Upper lobe of left lung (tissue), 6 donors: Measurements from ENCODE around the gene CCDC12. TPM values are rescaled to one million over a fixed set of nuclear protein-coding genes. Genes with fewer than 3 reads are reported as not detected.
A peak's percentile ranks its signal among the peaks of the same experiment; 100 is the strongest.

Experiments
- ATAC-seq, 2 donors: fragments of 200-7000 bp; cut with Tn5 transposase; one replicate each; pipeline ENCODE4 v1.9.1; 2022; ENCODE audit warnings: mild to moderate bottlenecking in 2 of 2, moderate library complexity in 2 of 2; ENCODE audit not compliant: low FRiP score in 2 of 2
- DNase-seq, 2 donors: peaks; one replicate each; pipeline ENCODE4 v3.0.0-alpha.2; 2019 to 2020
- H3K27ac ChIP-seq, 4 donors: fragments of 200-600 bp; sonication (generic); one replicate each; pipeline ENCODE4 v1.5.1; 2016 to 2019
- H3K27me3 ChIP-seq, 4 donors: fragments of 200-600 bp; sonication (generic); one replicate each; pipeline ENCODE4 v1.5.1; 2017 to 2019
- H3K36me3 ChIP-seq, 4 donors: fragments of 200-600 bp; sonication (generic); one replicate each; pipeline ENCODE4 v1.5.1; 2016 to 2019
- H3K4me1 ChIP-seq, 4 donors: fragments of 200-600 bp; sonication (generic); one replicate each; pipeline ENCODE4 v1.5.1; 2018 to 2019
- H3K4me3 ChIP-seq, 4 donors: fragments of 200-600 bp; sonication (generic); one replicate each; pipeline ENCODE4 v1.5.1; 2017 to 2019; ENCODE audit warnings: mild to moderate bottlenecking in 2 of 4, moderate library complexity in 1 of 4
- H3K9me3 ChIP-seq, 4 donors: fragments of 200-600 bp; sonication (generic); one replicate each; pipeline ENCODE4 v1.5.1; 2018 to 2019
- CTCF ChIP-seq, 6 experiments: fragments of 450-650 bp in 4 of 6; fragments of 200-600 bp in 2 of 6; sonication (generic) in 2 of 6; IDR thresholded peaks; one replicate each; pipeline ENCODE4 v1.5.1; 2016 to 2019; ENCODE audit warnings: antibody characterized with exemption in 6 of 6
- EP300 ChIP-seq, 4 donors: sonication (generic); formaldehyde crosslinking; IDR thresholded peaks; one replicate each; pipeline ENCODE4 v1.5.1; 2017; ENCODE audit warnings: antibody characterized with exemption in 4 of 4, control low read depth in 2 of 4
- POLR2A ChIP-seq, 4 donors: fragments of 450-650 bp; IDR thresholded peaks; one replicate each; pipeline ENCODE4 v1.5.1; 2016 to 2017; ENCODE audit warnings: antibody characterized with exemption in 4 of 4, mild to moderate bottlenecking in 2 of 4
- POLR2AphosphoS5 ChIP-seq, 2 donors: sonication (generic); formaldehyde crosslinking; IDR thresholded peaks; one replicate each; pipeline ENCODE4 v1.5.1; 2017; ENCODE audit warnings: antibody characterized with exemption in 2 of 2
- WGBS, 2 donors: methylation state at CpG; one replicate each; pipeline ENCODE4 v1.1.5; 2017 to 2018; 5-methylcytosine and 5-hydroxymethylcytosine counted together
- total RNA-seq, 6 donors: library from RNA; depleted of rRNA in 4 of 6; stranded (reverse); fragments of >200 nt in 4 of 6; gene quantifications; one replicate each; pipeline versions ENCODE4 v1.1.0 to v1.2.1, GENCODE V29; 2016 to 2021
- donor health status: DM: no; HTN: no; CAD: no; lungs with moderate emphysema.
- donor health status: DM: no; HTN: yes; CAD: no; lungs with severe emphysema.

Gene CCDC12
- total RNA-seq, 6 donors from 2014 or later: 42.3 to 93.2 (median 69.8) TPM

GRCh38 chr3:46883830-46884185 is 92.7 kb downstream of the CCDC12 start:
- no peak for DNase-seq
- H3K27ac ChIP-seq: peak overlapping the region in 3 of 4 donors; percentile 1 to 87 (median 81)
- peak overlapping the region in 3 of 4 donors; percentile 45 to 64 (median 63) for H3K4me3 ChIP-seq
- no peak for ATAC-seq
- no peaks in the 10 kb centered on the region for H3K9me3 ChIP-seq
- H3K36me3 ChIP-seq: no peaks in the 10 kb centered on the region
- 0 to 66% methylated on average over 1 to 4 of the region's 4 CpGs for WGBS, 2 donors
- peaks cover 20 to 30% (median 27%) of the 10 kb centered on the region in 4 donors for H3K4me1 ChIP-seq
- TF ChIP-seq POLR2AphosphoS5 (IDR thresholded peaks at IDR 0.05) (no peak), POLR2A (IDR thresholded peaks at IDR 0.05) (no peak), EP300 (IDR thresholded peaks at IDR 0.05) (no peak), CTCF (IDR thresholded peaks at IDR 0.05) (no peak)
- H3K27me3 ChIP-seq: peaks cover 0 to 37% (median 20%) of the 10 kb centered on the region in 4 donors

DNA sequence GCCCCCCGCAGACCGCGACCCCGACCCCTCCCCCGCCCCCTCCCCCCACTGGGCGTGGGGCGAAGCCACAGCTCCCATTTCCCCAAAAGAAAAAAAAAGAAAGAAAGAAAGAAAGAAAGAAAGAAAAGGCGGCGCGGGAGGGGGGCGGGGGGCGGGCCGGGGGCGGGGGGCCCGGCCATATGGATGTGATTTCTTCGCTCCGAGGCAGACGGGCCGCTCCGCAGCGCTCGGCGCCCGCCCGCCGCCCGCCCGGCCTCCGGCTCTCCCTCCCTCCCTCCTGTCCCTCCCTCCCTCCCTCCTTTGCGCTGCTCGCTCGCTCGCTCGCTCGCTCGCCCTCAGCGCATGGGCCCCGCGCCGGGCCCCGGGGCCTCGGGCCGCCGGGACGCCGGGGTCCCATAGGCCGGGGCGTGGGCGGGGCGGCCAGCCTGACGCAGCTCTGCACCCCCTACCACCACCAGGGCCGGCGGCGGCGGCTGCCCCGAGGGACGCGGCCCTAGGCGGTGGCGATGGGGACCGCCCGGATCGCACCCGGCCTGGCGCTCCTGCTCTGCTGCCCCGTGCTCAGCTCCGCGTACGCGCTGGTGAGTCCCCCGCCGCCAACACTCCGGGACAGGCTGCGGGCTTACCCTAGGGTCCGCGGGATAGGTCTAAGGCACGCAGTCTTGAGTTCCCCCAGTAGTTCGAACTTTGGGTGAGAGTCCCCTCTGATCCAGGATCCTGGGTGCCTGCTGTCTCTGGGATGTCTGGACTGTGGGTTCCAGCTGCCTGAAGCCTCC is 93.3 kb downstream of the CCDC12 start:
- TF ChIP-seq CTCF (IDR thresholded peaks at IDR 0.05) (peak in 1 of 6 experiments; percentile 5), POLR2A (IDR thresholded peaks at IDR 0.05) (no peak)

GRCh38 chr3:46882377-46883053 is 94.0 kb downstream of the CCDC12 start:
- Histone ChIP-seq H3K4me3 (peak overlapping the region; percentile 34 to 64 (median 54)), H3K27me3 (peaks cover 0 to 37% (median 20%) of the 10 kb centered on the region in 4 donors), H3K36me3 (no peaks in the 10 kb centered on the region), H3K9me3 (no peaks in the 10 kb centered on the region), H3K4me1 (peaks cover 20 to 36% (median 28%) of the 10 kb centered on the region in 4 donors), H3K27ac (peak overlapping the region; percentile 69 to 87 (median 82))
- WGBS, 2 donors: 0% methylated on average over 14 to 56 of the region's 72 CpGs
- TF ChIP-seq POLR2A (IDR thresholded peaks at IDR 0.05): no peak
- no peak for TF ChIP-seq POLR2AphosphoS5 (IDR thresholded peaks at IDR 0.05)
- TF ChIP-seq EP300 (IDR thresholded peaks at IDR 0.05): no peak
- no peak for TF ChIP-seq CTCF (IDR thresholded peaks at IDR 0.05)
- ATAC-seq: peak in 1 of 2 donors; percentile 66
- peak in 1 of 2 donors; percentile 85 for DNase-seq

More for the DNA sequence above, 93.3 kb downstream of the CCDC12 start:
- peak overlapping the region; percentile 69 to 87 (median 82) for H3K27ac ChIP-seq
- no peaks in the 10 kb centered on the region for H3K36me3 ChIP-seq
- no peaks in the 10 kb centered on the region for H3K9me3 ChIP-seq
- H3K4me3 ChIP-seq: peak overlapping the region; percentile 34 to 64 (median 54)
- 11 to 20% methylated on average over 1 to 28 of the region's 78 CpGs for WGBS, 2 donors
- ATAC-seq (peak in 1 of 2 donors; percentile 69), DNase-seq (peak in 1 of 2 donors; percentile 88)
- peaks cover 0 to 37% (median 20%) of the 10 kb centered on the region in 4 donors for H3K27me3 ChIP-seq
- H3K4me1 ChIP-seq: peaks cover 20 to 35% (median 28%) of the 10 kb centered on the region in 4 donors

GRCh38 chr3:46881596-46882376 is 94.8 kb downstream of the CCDC12 start:
- peak in 1 of 2 donors; percentile 89 for DNase-seq
- H3K9me3 ChIP-seq: no peaks in the 10 kb centered on the region
- peaks cover 0 to 37% (median 20%) of the 10 kb centered on the region in 4 donors for H3K27me3 ChIP-seq
- no peak for TF ChIP-seq POLR2AphosphoS5 (IDR thresholded peaks at IDR 0.05)
- TF ChIP-seq POLR2A (IDR thresholded peaks at IDR 0.05): no peak
- TF ChIP-seq EP300 (IDR thresholded peaks at IDR 0.05): no peak
- no peak for TF ChIP-seq CTCF (IDR thresholded peaks at IDR 0.05)
- peaks cover 20 to 36% (median 28%) of the 10 kb centered on the region in 4 donors for H3K4me1 ChIP-seq
- H3K4me3 ChIP-seq: peak overlapping the region; percentile 34 to 64 (median 54)
- peak in 1 of 2 donors; percentile 60 for ATAC-seq
- H3K27ac ChIP-seq: peak overlapping the region; percentile 69 to 87 (median 82)
- 1 to 9% methylated on average over 11 to 51 of the region's 83 CpGs for WGBS, 2 donors
- H3K36me3 ChIP-seq: no peaks in the 10 kb centered on the region
